Activated naive CD8-positive, alpha-beta T cell (primary cell): Measurements from ENCODE around the gene C1orf198.

Experiments used
- H3K27ac Mint-ChIP-seq: one replicate; pipeline ENCODE4 v1.8.0; 2021; ENCODE audit warnings: mixed read lengths
- H3K27me3 Mint-ChIP-seq: one replicate; pipeline ENCODE4 v1.8.0; 2021; ENCODE audit warnings: mixed read lengths
- H3K36me3 Mint-ChIP-seq: one replicate; pipeline ENCODE4 v1.8.0; 2021; ENCODE audit warnings: mixed read lengths
- H3K4me1 Mint-ChIP-seq: one replicate; pipeline ENCODE4 v1.8.0; 2021; ENCODE audit warnings: low read depth, mixed read lengths
- H3K4me3 Mint-ChIP-seq: one replicate; pipeline ENCODE4 v1.8.0; 2021; ENCODE audit warnings: mild to moderate bottlenecking, mixed read lengths
- H3K9me3 Mint-ChIP-seq: one replicate; pipeline ENCODE4 v1.8.0; 2021; ENCODE audit warnings: low read depth, mixed read lengths

Gene C1orf198

GRCh38 chr1:230839173-230839572 lies 29.1 kb downstream of the C1orf198 start:
- peaks cover 30% of the 10 kb centered on the region for H3K36me3 Mint-ChIP-seq

DNA sequence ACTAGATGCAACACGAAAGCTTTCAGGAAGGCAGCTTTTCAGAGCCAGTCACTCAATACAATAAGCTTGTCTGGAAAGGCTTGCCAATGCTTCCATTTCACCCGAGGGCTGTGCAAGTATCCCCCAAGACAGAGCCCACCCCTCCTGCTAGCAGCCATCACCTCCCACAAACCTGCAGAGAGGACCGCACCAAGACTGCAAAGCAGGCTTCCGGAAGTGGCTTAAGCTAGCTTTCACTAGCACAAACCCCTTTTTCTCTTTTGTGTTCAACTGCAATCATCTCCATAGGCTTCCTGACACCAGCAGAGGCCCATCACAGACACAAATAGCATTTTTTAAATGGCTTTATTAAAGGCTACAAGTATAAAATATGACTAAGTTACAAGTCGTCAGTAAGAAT lies 31.5 kb downstream of the C1orf198 start:
- peaks cover 5% of the 10 kb centered on the region for H3K9me3 Mint-ChIP-seq
- no peaks in the 10 kb centered on the region for H3K27me3 Mint-ChIP-seq
- no peaks in the 10 kb centered on the region for H3K4me1 Mint-ChIP-seq
- H3K36me3 Mint-ChIP-seq = peaks cover 21% of the 10 kb centered on the region
- H3K4me3 Mint-ChIP-seq = no peak overlapping the region
- H3K27ac Mint-ChIP-seq = no peak overlapping the region

More at GRCh38 chr1:230839173-230839572, 29.1 kb downstream of the C1orf198 start:
- no peak overlapping the region for H3K4me3 Mint-ChIP-seq
- no peaks in the 10 kb centered on the region for H3K4me1 Mint-ChIP-seq
- no peaks in the 10 kb centered on the region for H3K27me3 Mint-ChIP-seq
- no peaks in the 10 kb centered on the region for H3K9me3 Mint-ChIP-seq
- H3K27ac Mint-ChIP-seq = no peak overlapping the region

DNA sequence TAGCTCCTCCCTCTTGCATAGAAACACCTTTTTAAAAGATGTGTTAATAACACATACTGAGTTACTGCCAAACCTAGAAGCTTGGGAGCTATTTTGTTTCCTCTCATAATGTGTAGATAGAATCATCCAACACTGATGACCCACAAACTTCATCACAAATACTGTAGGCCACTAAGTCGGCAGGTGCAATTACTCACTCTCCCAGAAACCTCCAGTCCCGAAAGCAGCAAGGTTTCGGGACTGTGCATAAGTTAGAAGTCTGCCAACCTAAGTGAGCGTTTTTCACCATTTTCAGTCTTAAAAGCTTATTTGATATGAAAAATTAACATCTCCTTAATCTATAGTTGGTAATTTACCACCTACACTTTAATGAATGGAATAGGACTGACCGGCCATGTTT lies 32.0 kb downstream of the C1orf198 start:
- H3K4me3 Mint-ChIP-seq = no peak overlapping the region
- H3K9me3 Mint-ChIP-seq = peaks cover 5% of the 10 kb centered on the region
- H3K36me3 Mint-ChIP-seq = peaks cover 21% of the 10 kb centered on the region
- no peak overlapping the region for H3K27ac Mint-ChIP-seq
- H3K27me3 Mint-ChIP-seq = no peaks in the 10 kb centered on the region
- no peaks in the 10 kb centered on the region for H3K4me1 Mint-ChIP-seq

GRCh38 chr1:230834292-230834691 lies 34.0 kb downstream of the C1orf198 start:
- H3K36me3 Mint-ChIP-seq = peaks cover 9% of the 10 kb centered on the region
- no peaks in the 10 kb centered on the region for H3K4me1 Mint-ChIP-seq
- no peak overlapping the region for H3K27ac Mint-ChIP-seq

GRCh38 chr1:230833511-230833910 lies 34.8 kb downstream of the C1orf198 start:
- H3K4me1 Mint-ChIP-seq = no peaks in the 10 kb centered on the region

More at GRCh38 chr1:230834292-230834691, 34.0 kb downstream of the C1orf198 start:
- Mint-ChIP-seq H3K4me3 (no peak overlapping the region), H3K27me3 (no peaks in the 10 kb centered on the region), H3K9me3 (peaks cover 5% of the 10 kb centered on the region)

GRCh38 chr1:230832476-230832875 lies 35.8 kb downstream of the C1orf198 start:
- Mint-ChIP-seq H3K9me3 (peaks cover 5% of the 10 kb centered on the region), H3K27ac (no peak overlapping the region), H3K36me3 (no peaks in the 10 kb centered on the region), H3K4me1 (no peaks in the 10 kb centered on the region), H3K4me3 (no peak overlapping the region), H3K27me3 (no peaks in the 10 kb centered on the region)

More at GRCh38 chr1:230833511-230833910, 34.8 kb downstream of the C1orf198 start:
- H3K36me3 Mint-ChIP-seq = peaks cover 3% of the 10 kb centered on the region
- no peak overlapping the region for H3K4me3 Mint-ChIP-seq
- no peak overlapping the region for H3K27ac Mint-ChIP-seq
- H3K9me3 Mint-ChIP-seq = peaks cover 5% of the 10 kb centered on the region
- no peaks in the 10 kb centered on the region for H3K27me3 Mint-ChIP-seq

- Mint-ChIP-seq H3K9me3 (peaks cover 5% of the 10 kb centered on the region), H3K27me3 (no peaks in the 10 kb centered on the region), H3K4me1 (no peaks in the 10 kb centered on the region), H3K36me3 (no peaks in the 10 kb centered on the region), H3K4me3 (no peak overlapping the region), H3K27ac (no peak overlapping the region)
These were observed 36.5 kb downstream of the C1orf198 start for GRCh38 chr1:230831771-230832170.

DNA sequence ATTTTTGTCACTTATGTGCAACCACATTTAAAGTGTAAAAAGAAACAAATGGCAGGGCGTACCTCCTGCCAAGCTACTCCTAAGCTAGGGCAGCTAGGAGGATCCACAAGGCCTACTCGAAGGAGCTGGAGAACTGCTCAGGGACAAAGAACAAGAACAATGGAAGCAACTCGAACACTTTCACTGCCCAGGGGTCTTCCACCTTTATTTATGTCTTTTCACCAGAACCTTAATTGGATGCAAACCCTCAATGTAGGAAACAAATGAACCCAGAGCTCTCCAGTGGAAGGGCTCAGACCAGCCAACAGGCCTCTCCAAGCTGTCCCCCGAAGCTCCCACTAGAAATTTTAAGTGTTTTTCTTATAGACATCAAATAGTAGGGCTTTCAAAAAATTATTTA lies 39.9 kb downstream of the C1orf198 start:
- H3K36me3 Mint-ChIP-seq = no peaks in the 10 kb centered on the region
- no peaks in the 10 kb centered on the region for H3K27me3 Mint-ChIP-seq
- H3K4me3 Mint-ChIP-seq = no peak overlapping the region
- no peaks in the 10 kb centered on the region for H3K4me1 Mint-ChIP-seq
- peaks cover 5% of the 10 kb centered on the region for H3K9me3 Mint-ChIP-seq
- H3K27ac Mint-ChIP-seq = no peak overlapping the region

DNA sequence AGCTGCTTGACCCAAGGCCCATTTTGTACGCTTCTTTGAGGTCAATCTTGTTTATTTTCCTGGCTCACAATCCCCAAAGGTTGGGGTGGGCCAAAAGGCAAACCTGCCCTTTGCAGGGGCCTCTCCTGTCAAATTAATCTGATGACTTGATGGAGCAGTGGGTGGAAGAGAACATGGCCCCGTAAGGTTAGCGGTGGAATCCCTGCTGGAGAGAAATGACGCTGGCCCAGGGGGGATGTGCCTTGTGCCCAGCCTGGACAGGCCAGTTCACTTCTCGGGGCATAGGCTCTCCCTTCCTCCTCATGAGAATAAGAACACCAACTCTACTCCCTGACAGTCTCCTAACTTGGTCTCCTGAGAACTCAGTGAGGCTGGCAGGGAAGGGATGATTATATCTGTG lies 40.5 kb downstream of the C1orf198 start:
- Mint-ChIP-seq H3K4me3 (no peak overlapping the region), H3K36me3 (no peaks in the 10 kb centered on the region), H3K4me1 (no peaks in the 10 kb centered on the region), H3K27me3 (no peaks in the 10 kb centered on the region), H3K9me3 (peaks cover 5% of the 10 kb centered on the region), H3K27ac (no peak overlapping the region)

- Mint-ChIP-seq H3K9me3 (peaks cover 4% of the 10 kb centered on the region), H3K4me1 (no peaks in the 10 kb centered on the region), H3K4me3 (no peak overlapping the region), H3K27ac (no peak overlapping the region), H3K27me3 (no peaks in the 10 kb centered on the region), H3K36me3 (no peaks in the 10 kb centered on the region)
These were observed 41.1 kb downstream of the C1orf198 start for GRCh38 chr1:230827081-230827681.

DNA sequence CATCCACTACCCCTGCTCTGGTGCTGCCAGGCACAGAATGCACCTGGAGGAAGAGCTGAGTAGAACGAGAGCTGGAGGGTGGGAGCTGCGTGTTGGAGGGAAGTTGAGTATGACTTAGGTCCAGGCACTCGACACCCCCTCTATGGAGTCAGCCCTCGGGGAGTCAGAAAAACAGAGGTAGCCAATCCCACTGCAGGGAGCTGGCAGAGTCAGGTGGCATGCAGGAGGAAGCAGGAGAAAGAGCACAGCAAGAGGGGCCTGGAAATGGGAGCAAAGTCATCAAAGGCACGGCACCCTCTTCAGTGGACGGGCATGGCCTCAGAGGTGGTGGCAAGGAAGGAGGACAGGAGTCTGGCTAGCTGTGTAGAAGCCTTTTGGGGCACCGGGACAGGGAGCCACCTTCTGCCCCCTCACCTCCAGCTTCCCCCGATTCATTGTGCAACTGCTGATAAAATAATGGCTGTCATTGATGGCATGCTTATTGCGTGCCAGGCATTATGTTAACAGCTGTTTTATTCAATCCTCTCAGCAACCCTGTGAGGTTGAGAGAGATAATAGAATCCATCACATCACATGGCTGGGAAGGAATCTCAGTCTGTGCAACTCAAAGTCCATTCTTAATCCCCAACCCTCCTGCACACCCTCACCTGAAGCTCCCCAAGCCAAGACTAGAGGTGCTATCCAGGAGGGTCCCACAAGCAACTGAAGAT lies 42.0 kb downstream of the C1orf198 start:
- Mint-ChIP-seq H3K9me3 (no peaks in the 10 kb centered on the region), H3K36me3 (no peaks in the 10 kb centered on the region), H3K4me1 (no peaks in the 10 kb centered on the region), H3K4me3 (no peak overlapping the region), H3K27me3 (no peaks in the 10 kb centered on the region), H3K27ac (no peak overlapping the region)

DNA sequence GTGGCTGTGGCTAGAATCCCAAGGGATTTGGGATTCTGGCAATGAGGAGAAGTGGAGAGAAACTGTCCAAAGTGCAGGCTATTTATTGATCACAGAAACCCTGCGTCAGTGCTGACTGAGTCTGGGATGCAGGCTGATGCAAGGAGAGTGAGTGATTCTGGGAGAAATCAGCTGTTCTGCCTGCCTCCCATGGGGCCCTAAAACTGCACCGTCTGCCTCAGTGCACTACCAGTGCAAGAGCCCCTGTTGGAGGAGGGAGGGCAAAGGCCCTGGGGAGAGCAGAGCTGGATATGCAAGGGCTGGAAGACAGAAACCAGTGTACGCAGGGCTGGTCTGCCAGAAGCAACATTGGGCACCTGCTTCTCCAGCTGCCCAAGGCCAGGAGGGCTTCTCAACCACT lies 42.6 kb downstream of the C1orf198 start:
- Mint-ChIP-seq H3K27ac (no peak overlapping the region), H3K4me1 (no peaks in the 10 kb centered on the region), H3K4me3 (no peak overlapping the region), H3K9me3 (no peaks in the 10 kb centered on the region), H3K27me3 (no peaks in the 10 kb centered on the region), H3K36me3 (no peaks in the 10 kb centered on the region)

DNA sequence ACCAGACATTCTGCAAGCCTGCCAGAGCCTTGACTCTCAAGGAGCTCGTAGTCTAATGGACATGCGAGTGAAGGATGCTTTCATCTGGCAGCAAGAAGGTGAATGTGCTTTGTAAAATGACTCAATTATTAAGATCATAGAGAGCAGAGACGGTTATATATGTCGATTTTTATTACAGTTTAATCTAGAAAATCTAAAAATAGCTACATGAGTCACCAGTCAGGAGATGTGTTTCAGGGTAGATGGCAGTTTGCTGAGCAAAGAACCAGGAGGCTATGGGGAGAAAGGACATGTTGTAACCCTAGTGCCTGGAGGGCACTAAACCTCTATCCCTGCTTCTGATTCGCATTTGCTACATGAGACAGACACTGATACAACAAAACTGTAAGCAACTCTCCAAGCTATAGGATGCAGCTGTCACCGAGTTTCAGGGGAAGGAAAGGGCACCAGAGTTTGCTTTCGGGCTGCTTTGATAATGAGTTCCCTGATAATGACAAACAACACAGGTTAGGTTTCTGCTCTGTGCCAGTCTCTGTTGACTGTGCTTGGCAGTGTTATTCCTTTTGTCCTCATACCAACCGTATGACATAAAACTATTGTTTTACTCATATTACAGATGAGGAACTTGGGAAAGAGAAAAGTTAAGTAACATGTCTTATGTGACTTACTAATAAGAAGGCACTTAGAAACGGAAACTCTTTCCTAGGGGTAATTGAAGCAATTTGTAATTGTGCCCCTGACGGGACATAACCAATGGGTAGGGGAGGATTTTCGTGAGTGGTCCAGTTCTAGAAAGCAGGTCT lies 43.2 kb downstream of the C1orf198 start:
- no peaks in the 10 kb centered on the region for H3K4me1 Mint-ChIP-seq
- no peak overlapping the region for H3K27ac Mint-ChIP-seq
- no peaks in the 10 kb centered on the region for H3K27me3 Mint-ChIP-seq
- no peak overlapping the region for H3K4me3 Mint-ChIP-seq
- no peaks in the 10 kb centered on the region for H3K9me3 Mint-ChIP-seq
- no peaks in the 10 kb centered on the region for H3K36me3 Mint-ChIP-seq

DNA sequence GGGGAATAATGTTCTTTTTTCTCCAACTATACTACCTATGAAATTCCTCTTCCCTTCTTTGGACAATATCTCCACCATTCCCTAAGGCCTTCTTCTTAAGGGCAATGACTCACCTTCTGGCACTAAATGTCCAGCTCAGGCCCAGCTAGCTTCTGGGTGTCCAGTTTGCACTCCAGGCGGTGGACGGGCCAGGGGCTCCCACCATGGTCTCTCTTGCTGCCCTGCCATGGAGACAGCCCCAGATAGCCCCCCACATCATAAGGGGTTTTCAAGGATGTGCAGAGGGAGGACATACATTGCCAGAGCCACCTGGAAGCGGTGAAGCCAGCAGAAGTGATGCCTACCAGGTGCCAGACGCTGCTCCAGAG lies 43.8 kb downstream of the C1orf198 start:
- H3K4me1 Mint-ChIP-seq = no peaks in the 10 kb centered on the region
- H3K36me3 Mint-ChIP-seq = no peaks in the 10 kb centered on the region
- H3K27me3 Mint-ChIP-seq = no peaks in the 10 kb centered on the region
- no peaks in the 10 kb centered on the region for H3K9me3 Mint-ChIP-seq
- no peak overlapping the region for H3K27ac Mint-ChIP-seq
- H3K4me3 Mint-ChIP-seq = no peak overlapping the region

DNA sequence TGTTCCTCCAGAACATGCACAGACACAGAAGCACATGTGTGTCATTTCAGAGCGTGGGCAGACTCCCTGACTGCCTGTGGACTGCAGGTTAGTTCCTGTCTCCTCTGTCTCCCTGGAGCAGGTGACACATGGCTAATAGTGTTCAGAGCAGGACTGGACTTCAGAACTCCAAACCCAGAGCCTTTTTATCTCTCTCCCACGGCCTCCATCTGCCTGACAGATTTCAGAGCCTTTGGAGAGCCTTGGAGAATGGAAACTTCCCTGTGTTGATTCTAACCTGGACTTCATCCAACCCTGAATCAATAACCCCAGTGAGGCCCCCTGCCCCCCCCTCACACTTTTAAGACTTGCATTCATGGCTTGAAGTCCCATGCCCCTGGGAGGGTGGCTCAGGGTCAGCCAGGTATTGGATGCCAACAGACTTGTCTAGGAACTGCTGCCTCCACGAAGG lies 44.4 kb downstream of the C1orf198 start:
- Mint-ChIP-seq H3K36me3 (no peaks in the 10 kb centered on the region), H3K4me3 (no peak overlapping the region), H3K27ac (no peak overlapping the region)

More for the DNA sequence above, 44.4 kb downstream of the C1orf198 start:
- Mint-ChIP-seq H3K9me3 (no peaks in the 10 kb centered on the region), H3K4me1 (no peaks in the 10 kb centered on the region), H3K27me3 (no peaks in the 10 kb centered on the region)
